Measurements from ENCODE around the gene SLC6A3.
A peak's percentile ranks its signal among the peaks of the same experiment; 100 is the strongest.

The SLC6A3 gene

DNA sequence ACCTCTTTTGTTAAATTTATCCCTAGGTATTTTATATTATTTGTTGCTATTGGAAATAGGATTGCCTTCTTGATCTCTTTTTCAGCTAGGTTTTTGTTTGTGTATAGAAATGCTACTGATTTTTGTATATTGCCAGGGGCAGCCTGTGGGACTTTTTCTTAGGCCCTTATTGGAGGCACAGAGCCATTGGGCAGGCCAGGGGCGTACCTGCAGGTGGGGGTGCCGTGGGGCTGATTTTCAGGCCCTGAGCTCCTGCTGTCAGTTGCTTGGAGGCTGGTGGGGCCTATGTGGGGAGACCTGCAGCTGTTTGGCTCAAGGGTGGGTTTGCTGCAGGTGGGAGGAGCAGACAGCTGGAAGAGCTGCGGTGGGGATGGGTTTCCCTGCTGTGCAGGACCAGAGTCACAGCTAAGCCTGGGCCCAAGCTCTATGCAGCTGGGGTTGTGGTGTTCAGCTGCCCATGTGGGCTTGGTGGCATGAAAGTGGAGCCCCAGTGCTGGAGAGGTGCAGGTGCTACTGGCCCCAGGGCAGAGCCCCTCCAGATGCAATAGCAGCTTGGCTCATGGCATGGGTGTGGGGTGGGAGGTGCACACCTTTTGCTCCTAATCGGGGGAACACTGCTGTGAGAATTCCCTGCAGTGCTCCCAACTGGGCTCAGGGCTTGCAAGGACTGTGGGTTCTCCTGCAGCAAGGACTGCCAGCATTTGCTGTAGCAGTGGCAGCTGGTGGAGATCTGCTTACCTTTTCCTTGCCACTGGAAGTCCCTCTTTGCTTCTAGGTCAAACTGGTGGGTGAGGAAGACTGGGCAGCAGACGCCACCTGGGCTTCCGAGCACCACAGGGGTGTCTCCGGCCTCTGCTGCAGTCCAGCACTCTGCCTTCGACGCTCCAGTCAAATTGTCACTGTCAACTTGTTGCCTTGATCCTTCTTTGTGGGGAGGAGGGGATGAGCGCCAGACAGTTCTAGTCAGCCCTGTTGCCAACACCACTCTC lies 92.7 kb downstream of the SLC6A3 start:
- no peak for TF ChIP-seq TAF1 (IDR thresholded peaks at IDR 0.05; ENCODE audit: low read depth, low read length)
- TF ChIP-seq SPI1 (IDR thresholded peaks at IDR 0.05; ENCODE audit: low read depth, low read length) = no peak
- no peak for TF ChIP-seq POLR2AphosphoS5 (IDR thresholded peaks at IDR 0.05; ENCODE audit: low read depth, low read length)
- TF ChIP-seq PAX5 (IDR thresholded peaks at IDR 0.05; ENCODE audit: insufficient read depth, low read length, severe bottlenecking) = no peak
- no peak for TF ChIP-seq POLR2A (IDR thresholded peaks at IDR 0.05; ENCODE audit: low read depth, low read length)
- TF ChIP-seq POU2F2 (IDR thresholded peaks at IDR 0.05; ENCODE audit: low read depth, low read length) = no peak
- DNase-seq (ENCODE audit: insufficient read length, low spot score) = no peak
- no peak for FAIRE-seq

DNA sequence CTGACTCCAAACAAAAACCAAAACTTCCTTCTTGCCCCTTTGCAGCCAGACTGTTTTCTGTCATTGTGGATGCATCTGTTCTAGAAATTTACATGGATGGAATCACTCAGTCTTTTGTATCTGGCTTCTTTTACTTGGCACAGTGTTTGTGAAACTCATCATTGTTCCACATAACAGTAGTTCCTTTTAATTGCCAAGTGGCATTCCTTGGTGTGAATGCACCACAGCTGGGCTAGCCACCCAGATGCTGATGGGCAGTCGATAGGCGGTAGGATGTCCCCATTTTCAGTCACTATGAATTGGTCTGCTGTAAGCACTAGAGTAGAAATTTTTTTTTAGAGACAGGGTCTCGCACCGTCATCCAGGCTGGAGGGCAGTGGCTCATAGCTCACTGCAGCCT lies 94.1 kb downstream of the SLC6A3 start:
- no peak for DNase-seq (ENCODE audit: insufficient read length, low spot score)
- TF ChIP-seq POLR2AphosphoS5 (IDR thresholded peaks at IDR 0.05; ENCODE audit: low read depth, low read length) = no peak
- no peak for TF ChIP-seq SPI1 (IDR thresholded peaks at IDR 0.05; ENCODE audit: low read depth, low read length)
- TF ChIP-seq TAF1 (IDR thresholded peaks at IDR 0.05; ENCODE audit: low read depth, low read length) = no peak
- TF ChIP-seq PAX5 (IDR thresholded peaks at IDR 0.05; ENCODE audit: insufficient read depth, low read length, severe bottlenecking) = no peak
- no peak for TF ChIP-seq POLR2A (IDR thresholded peaks at IDR 0.05; ENCODE audit: low read depth, low read length)
- no peak for TF ChIP-seq POU2F2 (IDR thresholded peaks at IDR 0.05; ENCODE audit: low read depth, low read length)
- FAIRE-seq = no peak

DNA sequence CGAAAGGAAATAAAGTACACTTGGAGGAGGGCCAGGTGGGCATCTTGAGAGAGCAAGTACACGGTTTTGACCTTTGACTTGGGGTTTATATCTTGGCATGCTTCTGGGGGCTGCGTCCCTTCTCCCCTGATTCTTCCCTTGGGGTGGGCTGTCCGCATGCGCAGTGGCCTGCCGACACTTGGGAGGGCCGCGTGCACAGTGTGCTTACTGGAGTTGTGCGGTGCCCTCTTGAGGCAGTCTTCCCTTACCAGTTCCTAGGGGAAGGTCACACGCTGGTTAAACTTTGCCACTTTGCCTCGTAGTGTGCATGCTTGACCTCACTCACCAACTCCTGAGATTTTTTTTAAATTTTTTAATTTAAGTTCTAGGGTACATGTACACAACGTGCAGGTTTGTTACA lies 96.0 kb downstream of the SLC6A3 start:
- FAIRE-seq = no peak

DNA sequence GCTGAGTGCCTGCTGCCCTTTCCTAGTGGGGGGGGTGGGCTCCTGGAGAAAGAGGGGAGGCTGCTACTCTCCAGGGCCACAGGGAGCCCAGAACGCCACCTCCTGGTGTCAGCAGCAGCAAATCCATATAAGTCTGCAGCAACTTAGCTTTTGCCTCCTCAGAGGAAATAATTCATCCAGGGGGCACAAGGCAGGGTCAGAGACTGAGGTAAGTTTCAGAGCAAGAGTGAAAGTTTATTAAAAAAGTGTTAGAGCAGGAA lies 96.3 kb downstream of the SLC6A3 start:
- no peak for FAIRE-seq
- no peak for DNase-seq (ENCODE audit: insufficient read length, low spot score)
- no peak for TF ChIP-seq POLR2AphosphoS5 (IDR thresholded peaks at IDR 0.05; ENCODE audit: low read depth, low read length)
- TF ChIP-seq SPI1 (IDR thresholded peaks at IDR 0.05; ENCODE audit: low read depth, low read length) = no peak
- no peak for TF ChIP-seq POLR2A (IDR thresholded peaks at IDR 0.05; ENCODE audit: low read depth, low read length)
- TF ChIP-seq TAF1 (IDR thresholded peaks at IDR 0.05; ENCODE audit: low read depth, low read length) = no peak
- TF ChIP-seq PAX5 (IDR thresholded peaks at IDR 0.05; ENCODE audit: insufficient read depth, low read length, severe bottlenecking) = no peak
- no peak for TF ChIP-seq POU2F2 (IDR thresholded peaks at IDR 0.05; ENCODE audit: low read depth, low read length)

More for the DNA sequence above, 96.0 kb downstream of the SLC6A3 start:
- TF ChIP-seq POLR2AphosphoS5 (IDR thresholded peaks at IDR 0.05; ENCODE audit: low read depth, low read length) (no peak), SPI1 (IDR thresholded peaks at IDR 0.05; ENCODE audit: low read depth, low read length) (no peak), POU2F2 (IDR thresholded peaks at IDR 0.05; ENCODE audit: low read depth, low read length) (no peak), TAF1 (IDR thresholded peaks at IDR 0.05; ENCODE audit: low read depth, low read length) (no peak), PAX5 (IDR thresholded peaks at IDR 0.05; ENCODE audit: insufficient read depth, low read length, severe bottlenecking) (no peak), POLR2A (IDR thresholded peaks at IDR 0.05; ENCODE audit: low read depth, low read length) (no peak)
- DNase-seq (ENCODE audit: insufficient read length, low spot score) = no peak

DNA sequence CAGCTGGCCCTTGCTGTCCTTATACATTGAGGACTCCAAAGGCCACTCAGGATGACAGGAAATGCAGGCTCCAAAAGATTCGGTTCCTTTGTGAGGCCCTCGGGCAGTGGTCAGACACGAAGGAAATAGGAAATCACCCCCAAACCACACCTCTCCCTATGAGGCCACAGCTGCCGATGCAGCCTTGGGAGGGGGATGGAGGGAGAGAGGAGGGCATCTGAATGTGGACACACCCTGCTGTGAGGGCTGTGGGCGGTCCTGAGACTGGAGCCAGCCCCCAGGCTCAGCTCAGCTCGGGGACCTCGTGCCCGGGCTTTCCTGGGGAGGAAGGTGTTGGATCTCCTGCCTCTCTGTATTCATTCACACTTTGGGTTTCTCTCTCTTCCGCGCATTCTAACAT lies 97.7 kb downstream of the SLC6A3 start:
- FAIRE-seq (no peak), DNase-seq (ENCODE audit: insufficient read length, low spot score) (no peak)
- TF ChIP-seq SPI1 (IDR thresholded peaks at IDR 0.05; ENCODE audit: low read depth, low read length) (no peak), POU2F2 (IDR thresholded peaks at IDR 0.05; ENCODE audit: low read depth, low read length) (no peak), PAX5 (IDR thresholded peaks at IDR 0.05; ENCODE audit: insufficient read depth, low read length, severe bottlenecking) (no peak), POLR2A (IDR thresholded peaks at IDR 0.05; ENCODE audit: low read depth, low read length) (no peak), TAF1 (IDR thresholded peaks at IDR 0.05; ENCODE audit: low read depth, low read length) (no peak), POLR2AphosphoS5 (IDR thresholded peaks at IDR 0.05; ENCODE audit: low read depth, low read length) (no peak)

DNA sequence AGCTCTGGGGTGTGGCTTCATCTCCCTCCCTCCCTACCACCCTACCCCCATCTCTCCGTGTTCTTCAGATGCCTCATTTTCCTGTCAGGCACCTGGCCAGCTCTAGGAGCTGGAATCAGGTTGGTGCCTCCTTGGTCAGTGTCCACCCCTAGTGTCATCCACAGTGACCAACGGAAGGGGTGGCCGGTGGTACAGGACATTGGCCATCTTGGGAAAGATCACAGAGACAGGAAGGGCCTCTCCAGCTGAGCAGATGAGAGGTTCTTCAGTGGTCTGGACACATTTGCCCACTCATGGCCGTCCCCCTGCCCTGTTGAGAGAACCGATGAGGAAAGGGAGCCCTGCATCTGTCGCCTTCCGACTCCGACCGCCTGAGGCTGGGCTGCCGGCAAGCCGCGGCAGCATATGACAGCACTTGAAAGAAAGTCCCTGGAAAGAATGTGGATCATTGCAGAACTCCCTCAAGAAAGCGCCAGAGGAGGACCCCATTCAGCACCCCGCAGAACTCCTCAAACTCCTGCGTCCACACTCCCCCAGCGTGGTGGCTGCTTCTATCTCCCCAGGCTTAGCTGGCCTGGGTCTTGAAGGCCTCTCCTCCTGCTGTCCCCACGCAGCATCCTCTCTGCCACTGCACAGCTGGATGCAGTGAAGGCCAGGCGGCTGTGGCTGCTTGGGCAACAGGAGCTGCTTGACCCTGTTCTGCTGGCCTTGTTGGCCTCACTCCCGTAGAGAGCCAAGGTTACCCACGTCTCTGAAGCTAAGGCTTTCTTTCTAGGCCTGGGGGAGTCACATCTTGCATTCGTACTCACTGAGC lies 98.4 kb downstream of the SLC6A3 start:
- TF ChIP-seq POLR2AphosphoS5 (IDR thresholded peaks at IDR 0.05; ENCODE audit: low read depth, low read length) = no peak
- no peak for TF ChIP-seq PAX5 (IDR thresholded peaks at IDR 0.05; ENCODE audit: insufficient read depth, low read length, severe bottlenecking)
- no peak for TF ChIP-seq POLR2A (IDR thresholded peaks at IDR 0.05; ENCODE audit: low read depth, low read length)
- TF ChIP-seq SPI1 (IDR thresholded peaks at IDR 0.05; ENCODE audit: low read depth, low read length) = no peak
- TF ChIP-seq TAF1 (IDR thresholded peaks at IDR 0.05; ENCODE audit: low read depth, low read length) = no peak
- TF ChIP-seq POU2F2 (IDR thresholded peaks at IDR 0.05; ENCODE audit: low read depth, low read length) = no peak
- DNase-seq (ENCODE audit: insufficient read length, low spot score) (no peak), FAIRE-seq (no peak)

DNA sequence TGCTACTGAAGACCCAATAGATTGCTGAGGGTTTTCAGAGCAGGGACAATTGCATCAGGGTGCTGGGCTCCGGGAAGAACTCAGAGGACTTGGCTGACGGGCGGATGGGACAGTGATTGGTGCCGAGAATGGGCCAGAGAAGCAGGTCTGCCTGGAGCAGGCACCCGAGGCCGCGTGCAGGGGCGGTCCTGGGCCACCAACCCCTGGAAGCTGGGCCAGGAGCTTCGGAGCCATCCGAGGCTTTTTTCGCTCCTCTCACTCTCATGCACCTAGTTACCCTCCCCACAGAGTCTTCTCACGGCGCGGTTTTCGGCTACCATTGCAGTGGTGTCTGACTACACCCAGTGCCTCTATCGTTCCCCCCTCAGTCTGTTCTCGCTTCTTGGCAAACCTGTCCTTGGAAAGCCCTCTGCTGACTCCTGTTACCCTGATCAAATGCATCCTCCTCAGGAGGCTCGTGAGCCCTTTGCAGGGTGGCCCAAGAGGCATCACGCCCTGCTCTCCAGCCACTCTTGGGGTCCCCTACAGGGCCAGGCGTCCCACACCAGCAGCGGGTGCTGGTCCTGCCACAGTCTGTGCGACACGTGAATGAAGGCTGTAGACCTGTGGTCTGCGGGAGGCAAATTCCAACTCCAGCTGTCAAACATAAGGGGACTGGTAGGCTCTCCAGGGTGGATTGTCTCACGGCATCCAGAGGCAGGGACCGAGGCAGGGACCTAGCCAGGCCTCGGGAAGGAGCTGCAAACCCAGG lies 99.2 kb downstream of the SLC6A3 start:
- DNase-seq (ENCODE audit: insufficient read length, low spot score) (no peak), FAIRE-seq (no peak)
- TF ChIP-seq PAX5 (IDR thresholded peaks at IDR 0.05; ENCODE audit: insufficient read depth, low read length, severe bottlenecking) (no peak), TAF1 (IDR thresholded peaks at IDR 0.05; ENCODE audit: low read depth, low read length) (no peak), SPI1 (IDR thresholded peaks at IDR 0.05; ENCODE audit: low read depth, low read length) (no peak), POLR2AphosphoS5 (IDR thresholded peaks at IDR 0.05; ENCODE audit: low read depth, low read length) (no peak), POLR2A (IDR thresholded peaks at IDR 0.05; ENCODE audit: low read depth, low read length) (no peak), POU2F2 (IDR thresholded peaks at IDR 0.05; ENCODE audit: low read depth, low read length) (no peak)

DNA sequence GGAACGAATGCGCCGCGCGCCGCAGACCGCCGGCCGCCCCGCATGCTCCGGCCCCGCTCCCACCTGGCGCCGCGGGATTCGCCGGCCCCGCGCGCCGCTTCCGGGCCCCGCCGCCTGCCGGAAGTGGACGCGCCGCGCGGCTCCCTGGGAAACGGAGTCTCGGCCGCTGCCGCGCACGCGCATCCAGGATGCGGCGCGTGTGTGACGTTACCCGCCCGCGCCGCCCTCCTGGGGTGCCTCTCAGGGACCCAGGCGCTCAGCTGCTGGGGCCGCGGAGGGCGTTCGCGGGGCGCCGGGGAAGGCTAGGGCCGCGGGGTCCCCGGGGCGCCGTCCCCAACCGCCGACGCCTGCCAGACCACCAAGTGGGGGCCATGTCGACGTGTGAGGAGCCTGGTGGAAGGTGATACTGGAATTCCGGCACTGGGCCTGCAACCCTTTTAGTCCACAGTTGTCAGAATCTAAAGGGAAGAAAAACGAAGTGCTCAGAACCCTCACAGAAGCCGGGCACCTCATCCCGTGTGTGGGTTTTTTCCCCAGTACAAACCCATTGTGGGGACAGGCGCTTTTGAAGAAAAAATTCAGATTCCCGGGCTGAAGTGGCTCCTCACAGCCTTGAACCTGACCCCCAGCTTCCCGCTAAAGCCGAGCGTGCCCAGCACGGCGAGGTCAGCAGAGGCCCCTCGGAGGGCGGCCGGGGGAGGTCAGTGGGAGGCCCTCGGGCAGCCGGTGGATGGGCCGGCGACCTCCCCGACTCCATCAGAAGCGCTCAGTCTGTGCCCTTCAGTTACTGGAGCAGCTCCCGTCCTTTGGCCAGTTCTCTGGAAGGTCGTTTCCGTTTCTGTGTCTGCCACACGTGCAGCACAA lies 100.0 kb downstream of the SLC6A3 start, which contains the start of gene CLPTM1L:
CLPTM1L (minus strand) TSS at position 125 of the 864 bp plus-strand sequence. CDS start 258 bp downstream, outside the sequence.
- peak; percentile 100 for DNase-seq (ENCODE audit: insufficient read length, low spot score)
- peak; percentile 84 for FAIRE-seq
- peak; percentile 46; the same call in 1 of the 2 replicates for TF ChIP-seq TAF1 (IDR thresholded peaks at IDR 0.05; ENCODE audit: low read depth, low read length)
- TF ChIP-seq PAX5 (IDR thresholded peaks at IDR 0.05; ENCODE audit: insufficient read depth, low read length, severe bottlenecking) = peak; percentile 3
- peak; percentile 30; the same call in 1 of the 2 replicates for TF ChIP-seq POLR2AphosphoS5 (IDR thresholded peaks at IDR 0.05; ENCODE audit: low read depth, low read length)
- peak; percentile 54; the same call in 1 of the 2 replicates for TF ChIP-seq POLR2A (IDR thresholded peaks at IDR 0.05; ENCODE audit: low read depth, low read length)
- TF ChIP-seq SPI1 (IDR thresholded peaks at IDR 0.05; ENCODE audit: low read depth, low read length) = 0 out of 2 replicates have a peak, but pooled peaks have one; percentile 18
- no peak for TF ChIP-seq POU2F2 (IDR thresholded peaks at IDR 0.05; ENCODE audit: low read depth, low read length)
